Lower lobe of right lung (tissue), 2 donors: Measurements from ENCODE around the gene SPOCD1. TPM values are rescaled to one million over a fixed set of nuclear protein-coding genes. Genes with fewer than 3 reads are reported as not detected.

Experiments used
- ATAC-seq, 2 donors: fragments of 200-7000 bp; cut with Tn5 transposase; one replicate each; pipeline ENCODE4 v1.9.1; 2020 to 2022; ENCODE audit warnings: mild to moderate bottlenecking in 2 of 2, moderate library complexity in 2 of 2
- DNase-seq: peaks from one replicate; pipeline ENCODE4 v3.0.0-alpha.2; 2020
- H3K27ac ChIP-seq: fragments of 200-600 bp; one replicate; pipeline ENCODE4 v1.8.0; 2022
- H3K27me3 ChIP-seq: fragments of 200-600 bp; one replicate; pipeline ENCODE4 v1.8.0; 2022; ENCODE audit warnings: low read depth
- H3K36me3 ChIP-seq: fragments of 200-600 bp; one replicate; pipeline ENCODE4 v1.8.0; 2022; ENCODE audit warnings: mild to moderate bottlenecking
- H3K4me1 ChIP-seq: fragments of 200-600 bp; one replicate; pipeline ENCODE4 v1.8.0; 2022
- H3K4me3 ChIP-seq: fragments of 200-600 bp; one replicate; pipeline ENCODE4 v1.8.0; 2022; ENCODE audit warnings: mild to moderate bottlenecking
- H3K9me3 ChIP-seq: fragments of 200-600 bp; one replicate; pipeline ENCODE4 v1.8.0; 2022
- CTCF ChIP-seq: fragments of 200-600 bp; IDR thresholded peaks from one replicate; pipeline ENCODE4 v1.8.0; 2022; ENCODE audit warnings: antibody characterized with exemption, mild to moderate bottlenecking
- intact Hi-C: fragments of 100-400 bp; cut with DNase I; formaldehyde crosslinking; loops from one replicate; pipeline ENCODE4 v1.11.0; 2022
- total RNA-seq: library from RNA; stranded (reverse); fragmentation: NEBNext Ultra II Directional; extraction: Animal tissue kit (Norgen Biotek cat#: 25700); gene quantifications from one replicate; pipeline ENCODE4 v1.2.1, GENCODE V29; 2021
- donor health status: DM: no; HTN: yes; CAD: no; lungs with severe emphysema.

The SPOCD1 gene
- total RNA-seq, 1 donor from 2014 or later = 21.6 TPM

- TF ChIP-seq CTCF = no peak
- intact Hi-C loops = no loop called here
- H3K4me3 ChIP-seq = no peak overlapping the region
- ATAC-seq = peak in 1 of 2 donors; percentile 32
- no peaks in the 10 kb centered on the region for H3K36me3 ChIP-seq
- DNase-seq = no peak
- H3K27ac ChIP-seq = no peak overlapping the region
- no peaks in the 10 kb centered on the region for H3K27me3 ChIP-seq
- no peaks in the 10 kb centered on the region for H3K4me1 ChIP-seq
- H3K9me3 ChIP-seq = no peaks in the 10 kb centered on the region
Observed at GRCh38 chr1:31848381-31848897, 32.6 kb upstream of the SPOCD1 start.

- Histone ChIP-seq H3K36me3 (no peaks in the 10 kb centered on the region), H3K4me3 (no peak overlapping the region), H3K27me3 (no peaks in the 10 kb centered on the region), H3K27ac (no peak overlapping the region), H3K4me1 (no peaks in the 10 kb centered on the region), H3K9me3 (no peaks in the 10 kb centered on the region)
- ATAC-seq (no peak), DNase-seq (no peak)
- TF ChIP-seq CTCF = no peak
- intact Hi-C loops = no loop called here
Observed at GRCh38 chr1:31846484-31846883, 30.7 kb upstream of the SPOCD1 start.

- H3K9me3 ChIP-seq = no peaks in the 10 kb centered on the region
- H3K36me3 ChIP-seq = no peaks in the 10 kb centered on the region
- DNase-seq (no peak), ATAC-seq (no peak)
- H3K27me3 ChIP-seq = no peaks in the 10 kb centered on the region
- no peak overlapping the region for H3K4me3 ChIP-seq
- TF ChIP-seq CTCF = no peak
- H3K4me1 ChIP-seq = no peaks in the 10 kb centered on the region
- intact Hi-C loops = no loop called here
- no peak overlapping the region for H3K27ac ChIP-seq
Observed at GRCh38 chr1:31843506-31843905, 27.7 kb upstream of the SPOCD1 start.

GRCh38 chr1:31839662-31840343 lies 24.0 kb upstream of the SPOCD1 start:
- intact Hi-C loops = no loop called here
- Histone ChIP-seq H3K36me3 (no peaks in the 10 kb centered on the region), H3K27me3 (no peaks in the 10 kb centered on the region), H3K27ac (no peak overlapping the region), H3K4me1 (no peaks in the 10 kb centered on the region), H3K4me3 (no peak overlapping the region), H3K9me3 (no peaks in the 10 kb centered on the region)
- DNase-seq (no peak), ATAC-seq (no peak)
- no peak for TF ChIP-seq CTCF

- Histone ChIP-seq H3K4me1 (no peaks in the 10 kb centered on the region), H3K27ac (no peak overlapping the region), H3K4me3 (no peak overlapping the region), H3K36me3 (no peaks in the 10 kb centered on the region), H3K9me3 (no peaks in the 10 kb centered on the region), H3K27me3 (no peaks in the 10 kb centered on the region)
- TF ChIP-seq CTCF = no peak
- intact Hi-C loops = no loop called here
- ATAC-seq = no peak
- no peak for DNase-seq
Observed at GRCh38 chr1:31837451-31838158, 21.8 kb upstream of the SPOCD1 start.
